H1 (cell line): ENCODE results near the gene GALNT4. TPM values are rescaled to one million over a fixed set of nuclear protein-coding genes. Genes with fewer than 3 reads are reported as not detected.

ENCODE experiments used
- CTCF ChIA-PET: fragments of 300-600 bp; sonication (Branson Sonifier 250); formaldehyde crosslinking; loops from one replicate; lab custom pipeline; 2021; ENCODE audit not compliant: partially characterized antibody; lab: Charles Lee
- POLR2A ChIA-PET: fragments of 300-600 bp; sonication (Branson Sonifier 250); formaldehyde crosslinking; loops from one replicate; lab custom pipeline; 2021; ENCODE audit warnings: inconsistent platforms; ENCODE audit not compliant: partially characterized antibody; lab: Charles Lee
- DNase-seq, 2 experiments: peaks; one replicate each; pipeline versions ENCODE4 v3.0.0 to v3.0.0-alpha.2; 2010 to 2022; ENCODE audit warnings: low spot score in 2 of 2, low read depth in 1 of 2, mixed read lengths in 1 of 2
- FAIRE-seq: peaks from 2 replicates; lab custom pipeline; 2011; peaks lifted over from hg19 to GRCh38; lab: Jason Lieb, UNC
- H2AFZ ChIP-seq: 2 replicates; pipeline ENCODE4 v1.8.1; 2012; ENCODE audit warnings: low read length, inconsistent platforms
- H2AK5ac ChIP-seq: 2 replicates; pipeline ENCODE4 v1.6.1; 2013; ENCODE audit warnings: low read depth, low read length
- H2BK120ac ChIP-seq: replicated peaks from 2 replicates; pipeline ENCODE3; 2013; ENCODE audit warnings: low read depth, low read length, inconsistent platforms
- H2BK12ac ChIP-seq: 2 replicates; pipeline ENCODE4 v1.6.1; 2013; ENCODE audit warnings: low read depth, low read length
- H2BK15ac ChIP-seq: 2 replicates; pipeline ENCODE4 v1.6.1; 2013; ENCODE audit warnings: low read length
- H2BK20ac ChIP-seq: 2 replicates; pipeline ENCODE4 v1.6.1; 2013; ENCODE audit warnings: low read length
- H2BK5ac ChIP-seq: 2 replicates; pipeline ENCODE4 v1.6.1; 2013; ENCODE audit warnings: low read depth, low read length
- H3K14ac ChIP-seq: 2 replicates; pipeline ENCODE4 v1.6.1; 2013; ENCODE audit warnings: inconsistent platforms; ENCODE audit not compliant: insufficient read length
- H3K18ac ChIP-seq: 2 replicates; pipeline ENCODE4 v1.6.1; 2013; ENCODE audit warnings: low read length; ENCODE audit errors: extremely low read depth
- H3K23ac ChIP-seq: 2 replicates; pipeline ENCODE4 v1.6.1; 2013; ENCODE audit warnings: inconsistent platforms; ENCODE audit not compliant: insufficient read length
- H3K23me2 ChIP-seq: 2 replicates; pipeline ENCODE4 v1.6.1; 2013; ENCODE audit warnings: low read depth, low read length
- H3K27ac ChIP-seq: 2 replicates; pipeline ENCODE4 v1.6.1; 2011; ENCODE audit warnings: low read depth, low read length, inconsistent platforms
- H3K27me3 ChIP-seq, 4 experiments: replicated peaks in 1 of 4; 1 replicate in 1 of 4; 2 replicates in 3 of 4; pipeline versions ENCODE4 v1.6.1 to v1.8.1; 2011 to 2013; ENCODE audit warnings: low read length in 3 of 4, mild to moderate bottlenecking in 3 of 4, inconsistent platforms in 2 of 4, mixed read lengths in 2 of 4, moderate library complexity in 1 of 4; ENCODE audit not compliant: control insufficient read depth in 3 of 4, insufficient read depth in 3 of 4; ENCODE audit errors: extremely low read depth in 1 of 4
- H3K36me3 ChIP-seq, 4 experiments: 2 replicates each; pipeline versions ENCODE4 v1.6.1 to v1.8.1; 2011 to 2013; ENCODE audit warnings: mild to moderate bottlenecking in 4 of 4, low read length in 3 of 4, moderate library complexity in 2 of 4, control low read depth in 1 of 4, inconsistent platforms in 1 of 4; ENCODE audit not compliant: insufficient read depth in 4 of 4, control insufficient read depth in 2 of 4
- H3K4ac ChIP-seq: replicated peaks from 2 replicates; pipeline ENCODE3; 2013; ENCODE audit warnings: low read length, low read depth, mixed read lengths, inconsistent platforms; ENCODE audit not compliant: insufficient read length
- H3K4me1 ChIP-seq, 4 experiments: replicated peaks in 1 of 4; 1 replicate in 1 of 4; 2 replicates in 3 of 4; pipeline versions ENCODE4 v1.6.1 to v1.8.1; 2011 to 2013; ENCODE audit warnings: low read length in 3 of 4, inconsistent platforms in 2 of 4, mixed read lengths in 1 of 4; ENCODE audit not compliant: insufficient read depth in 4 of 4, control insufficient read depth in 3 of 4
- H3K4me2 ChIP-seq, 2 experiments: 2 replicates each; pipeline versions ENCODE4 v1.6.1 to v1.8.1; 2011 to 2013; ENCODE audit warnings: low read depth in 2 of 2, low read length in 2 of 2, control low read depth in 1 of 2, inconsistent platforms in 1 of 2, mild to moderate bottlenecking in 1 of 2; ENCODE audit not compliant: insufficient read depth in 1 of 2
- H3K4me3 ChIP-seq, 4 experiments: fragments of 200-600, 300-600 bp in 1 of 4; sonication (generic), shearing (Covaris generic), sonication (Bioruptor Twin) in 1 of 4; 2 replicates each; pipeline versions ENCODE4 v1.5.1 to v1.8.1; 2011 to 2016; ENCODE audit warnings: low read length in 4 of 4, low read depth in 3 of 4, control low read depth in 2 of 4, inconsistent platforms in 2 of 4, mild to moderate bottlenecking in 2 of 4, mixed read lengths in 1 of 4, moderate library complexity in 1 of 4; ENCODE audit not compliant: insufficient read depth in 2 of 4; ENCODE audit errors: extremely low read depth in 1 of 4
- H3K56ac ChIP-seq: replicated peaks from 2 replicates; pipeline ENCODE3; 2013; ENCODE audit warnings: low read depth, mild to moderate bottlenecking, mixed read lengths, low read length, inconsistent platforms; ENCODE audit not compliant: insufficient read length
- H3K79me1 ChIP-seq: 2 replicates; pipeline ENCODE4 v1.6.1; 2013; ENCODE audit warnings: low read depth, low read length, control low read depth
- H3K79me2 ChIP-seq, 2 experiments: 2 replicates each; pipeline versions ENCODE4 v1.6.1 to v1.8.1; 2012 to 2013; ENCODE audit warnings: low read length in 2 of 2, mild to moderate bottlenecking in 2 of 2, inconsistent platforms in 1 of 2; ENCODE audit not compliant: insufficient read depth in 2 of 2, control insufficient read depth in 1 of 2
- H3K9ac ChIP-seq, 4 experiments: replicated peaks in 1 of 4; 1 replicate in 1 of 4; 2 replicates in 3 of 4; pipeline versions ENCODE4 v1.6.1 to v1.8.1; 2011 to 2013; ENCODE audit warnings: low read depth in 3 of 4, low read length in 3 of 4, control low read depth in 2 of 4, mild to moderate bottlenecking in 2 of 4, moderate library complexity in 2 of 4, inconsistent platforms in 1 of 4; ENCODE audit errors: extremely low read depth in 1 of 4
- H3K9me3 ChIP-seq, 2 experiments: 2 replicates each; pipeline versions ENCODE4 v1.6.1 to v1.8.1; 2012 to 2013; ENCODE audit warnings: mild to moderate bottlenecking in 2 of 2, moderate library complexity in 2 of 2, control low read depth in 1 of 2, inconsistent platforms in 1 of 2, low read depth in 1 of 2, low read length in 1 of 2, mixed read lengths in 1 of 2; ENCODE audit not compliant: insufficient read depth in 2 of 2
- H4K20me1 ChIP-seq, 2 experiments: replicated peaks in 1 of 2; 2 replicates each; pipeline versions ENCODE3 to v1.8.1; 2011 to 2013; ENCODE audit warnings: inconsistent platforms in 2 of 2, low read length in 2 of 2, mild to moderate bottlenecking in 1 of 2; ENCODE audit not compliant: insufficient read depth in 2 of 2, control insufficient read depth in 1 of 2
- H4K5ac ChIP-seq: 2 replicates; pipeline ENCODE4 v1.6.1; 2013; ENCODE audit warnings: low read length, low read depth, mixed read lengths, inconsistent platforms; ENCODE audit not compliant: insufficient read length
- H4K8ac ChIP-seq: 2 replicates; pipeline ENCODE4 v1.8.0; 2013; ENCODE audit warnings: mild to moderate bottlenecking, moderate library complexity, low read length, inconsistent platforms; ENCODE audit not compliant: insufficient read depth; ENCODE audit errors: extremely low read depth
- H4K91ac ChIP-seq: replicated peaks from 2 replicates; pipeline ENCODE3; 2013; ENCODE audit warnings: low read length, mixed read lengths, inconsistent platforms; ENCODE audit not compliant: insufficient read length
- ATF3 ChIP-seq: IDR thresholded peaks from 2 replicates; pipeline ENCODE4 v1.6.1; 2011; ENCODE audit warnings: low read depth, mild to moderate bottlenecking, low read length; ENCODE audit not compliant: insufficient read depth
- BCL11A ChIP-seq, 2 experiments: IDR thresholded peaks; one replicate each; pipeline ENCODE4 v1.6.1; 2011; ENCODE audit warnings: low read depth in 2 of 2, low read length in 2 of 2, mild to moderate bottlenecking in 2 of 2
- CHD1 ChIP-seq: IDR thresholded peaks from 2 replicates; pipeline ENCODE4 v1.6.1; 2012; ENCODE audit warnings: low read depth, low read length, improper control_type of control experiment
- CREB1 ChIP-seq: IDR thresholded peaks from 2 replicates; pipeline ENCODE4 v1.6.1; 2012; ENCODE audit warnings: inconsistent platforms
- FOSL1 ChIP-seq: IDR thresholded peaks from 2 replicates; pipeline ENCODE4 v1.6.1; 2011; ENCODE audit warnings: mild to moderate bottlenecking, low read depth, low read length, moderate library complexity; ENCODE audit not compliant: insufficient read depth
- GABPA ChIP-seq: IDR thresholded peaks from 2 replicates; pipeline ENCODE4 v1.6.1; 2011; ENCODE audit warnings: mild to moderate bottlenecking, low read length, moderate library complexity, borderline replicate concordance; ENCODE audit not compliant: insufficient read depth
- NRF1 ChIP-seq: IDR thresholded peaks from 2 replicates; pipeline ENCODE4 v1.6.1; 2011; ENCODE audit warnings: mild to moderate bottlenecking, low read depth, low read length, improper control_type of control experiment
- POU5F1 ChIP-seq: IDR thresholded peaks from 2 replicates; pipeline ENCODE4 v1.6.1; 2011; ENCODE audit warnings: low read depth, mild to moderate bottlenecking, low read length, moderate library complexity
- TCF12 ChIP-seq: IDR thresholded peaks from 2 replicates; pipeline ENCODE4 v1.6.1; 2011; ENCODE audit warnings: low read depth, mild to moderate bottlenecking, low read length
- TEAD4 ChIP-seq: IDR thresholded peaks from 2 replicates; pipeline ENCODE4 v1.6.1; 2012; ENCODE audit warnings: low read depth, low read length, inconsistent platforms, mixed read lengths
- ZNF274 ChIP-seq: IDR thresholded peaks from 2 replicates; pipeline ENCODE4 v1.7.0; 2012; ENCODE audit warnings: low read length, borderline replicate concordance; ENCODE audit errors: extremely low read depth
- WGBS, 2 experiments: shearing (Covaris generic) in 1 of 2; methylation state at CpG; one replicate each; pipeline versions ENCODE4 v1.1.6 to v1.1.7; 2013 to 2015; ENCODE audit warnings: low lambda C conversion rate in 2 of 2, mixed read lengths in 2 of 2, inconsistent platforms in 1 of 2, low coverage in 1 of 2, missing lambda C conversion rate in 1 of 2; ENCODE audit not compliant: insufficient replicate concordance in 2 of 2, insufficient coverage in 1 of 2, insufficient read length in 1 of 2; ENCODE audit errors: extremely low coverage in 1 of 2, missing lambda C conversion rate in 1 of 2; 5-methylcytosine and 5-hydroxymethylcytosine counted together
- polyA plus RNA-seq, 7 experiments: library from polyadenylated mRNA; depleted of rRNA in 3 of 7; stranded (reverse) in 5 of 7; unstranded in 2 of 7; fragments of >200 nt in 5 of 7; fragments of 200-250 nt in 2 of 7; gene quantifications; 1 replicate in 5 of 7; 2 replicates in 1 of 7; 4 replicates in 1 of 7; pipeline versions ENCODE4 v1.2.1 to v1.2.3, GENCODE V29; 2011 to 2013; ENCODE audit warnings: missing spikeins in 2 of 7, mixed read lengths in 2 of 7
- total RNA-seq: library from RNA; stranded (reverse); fragmentation: NEBNext Ultra II Directional; extraction: Animal tissue kit (Norgen Biotek cat#: 25700); gene quantifications from 2 replicates; pipeline ENCODE4 v1.2.1, GENCODE V29; 2021

Gene GALNT4
- total and polyA plus RNA-seq, 2 of the 8 experiments (the other 6 are each of a cell fraction or from before 2014, with no cell fraction given): 0.45 to 3.3 TPM

GRCh38 chr12:89504560-89505346, 19.8 kb downstream of the GALNT4 start:
- H3K4ac ChIP-seq: no peak overlapping the region
- no peak overlapping the region for H4K91ac ChIP-seq
- H4K5ac ChIP-seq: no peak overlapping the region
- no peak overlapping the region for H2BK15ac ChIP-seq
- no peak overlapping the region for H2BK12ac ChIP-seq
- H4K20me1 ChIP-seq: no peaks in the 10 kb centered on the region
- H3K4me3 ChIP-seq: no peak overlapping the region
- no peak overlapping the region for H3K14ac ChIP-seq
- no peaks in the 10 kb centered on the region for H3K27me3 ChIP-seq
- CTCF ChIA-PET: interaction anchor here (1.0 kb wide), 1 partner anchor 17 kb away, joined by 7 read pairs; no protein-coding TSS in a partner anchor
- 94% methylated on average over 6 of the region's 6 CpGs; no CpG with 5 or more reads in 1 of the 2 experiments for WGBS, 2 experiments
- no peaks in the 10 kb centered on the region for H3K23me2 ChIP-seq
- TF ChIP-seq ATF3: no peak
- TF ChIP-seq NRF1: no peak
- no peak for TF ChIP-seq POU5F1
- no peak for TF ChIP-seq TEAD4
- no peak for TF ChIP-seq CHD1
- TF ChIP-seq CREB1: no peak
- no peak for TF ChIP-seq ZNF274
- no peak for TF ChIP-seq TCF12
- TF ChIP-seq GABPA: no peak
- no peak for TF ChIP-seq FOSL1
- no peak for TF ChIP-seq BCL11A (IDR thresholded peaks at IDR 0.05; ENCODE audit: low read depth in 2 of 2, low read length in 2 of 2)
- H3K23ac ChIP-seq: no peak overlapping the region
- no peak overlapping the region for H2AK5ac ChIP-seq
- H3K36me3 ChIP-seq: no peaks in the 10 kb centered on the region
- no peak overlapping the region for H2BK20ac ChIP-seq
- no peaks in the 10 kb centered on the region for H3K4me1 ChIP-seq
- no peak overlapping the region for H3K27ac ChIP-seq
- no peak overlapping the region for H3K56ac ChIP-seq
- no peak overlapping the region for H2BK5ac ChIP-seq
- FAIRE-seq (no peak), DNase-seq (no peak)
- no peaks in the 10 kb centered on the region for H3K79me2 ChIP-seq
- H3K9ac ChIP-seq: no peak overlapping the region
- H2BK120ac ChIP-seq: no peak overlapping the region
- peaks cover 0 to 4% of the 10 kb centered on the region in 2 experiments; a peak in 2 of 4 replicates for H3K9me3 ChIP-seq
- H3K79me1 ChIP-seq: no peaks in the 10 kb centered on the region
- POLR2A ChIA-PET: interaction anchor here (0.7 kb wide), 1 partner anchor 19 kb away, joined by 3 read pairs; no protein-coding TSS in a partner anchor
- no peak overlapping the region for H4K8ac ChIP-seq
- no peak overlapping the region for H3K18ac ChIP-seq
- H3K4me2 ChIP-seq: no peak overlapping the region
- H2AFZ ChIP-seq: no peak overlapping the region
